ENCODE results near the gene INCENP.
"Not testable (repeated sequence)": the region's sequence is repeated elsewhere in the genome, so short reads cannot be mapped to it uniquely, and the experiment has no call there.

Gene INCENP

DNA sequence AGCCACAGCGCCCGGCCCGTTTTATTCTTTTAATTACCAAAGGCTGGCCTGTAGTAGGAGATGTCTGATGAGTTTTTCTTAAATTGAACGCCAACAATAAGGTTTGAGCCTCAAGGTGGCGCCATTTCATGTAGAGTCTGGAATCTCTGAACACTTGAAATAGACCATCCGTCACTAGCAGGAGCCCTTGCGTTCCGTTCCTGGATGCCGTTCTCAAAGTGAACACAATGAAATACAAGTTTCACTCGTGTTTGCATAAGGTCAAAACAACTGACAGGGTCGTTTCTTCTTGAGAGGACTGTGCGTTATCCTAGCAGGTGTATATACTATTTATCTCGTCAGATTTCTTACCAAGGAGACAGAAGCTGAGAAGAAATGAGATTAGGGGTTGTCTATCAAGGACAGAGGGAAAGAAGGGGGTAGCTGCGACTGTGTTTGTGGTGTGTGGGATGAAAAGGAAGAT lies 47.5 kb downstream of the INCENP start:
- DNase-seq (ENCODE audit: low spot score) = peak; percentile 65

DNA sequence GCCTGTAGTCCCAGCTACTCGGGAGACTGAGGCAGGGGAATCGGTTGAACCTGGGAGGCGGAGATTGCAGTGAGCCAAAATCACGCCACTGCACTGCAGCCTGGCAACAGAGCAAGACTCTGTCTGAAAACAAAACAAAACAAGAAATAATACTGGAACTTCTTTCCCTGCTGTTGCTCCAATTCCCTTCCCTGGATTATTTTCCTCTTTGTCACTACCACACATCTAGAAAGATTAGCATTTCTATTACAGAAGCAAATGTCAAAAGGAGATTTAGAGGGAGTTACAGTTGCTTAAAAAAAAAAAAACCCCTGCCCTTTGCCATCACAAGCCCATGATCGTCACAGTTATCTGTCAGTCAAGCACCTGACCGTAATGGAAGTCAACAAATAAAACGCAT lies 48.5 kb downstream of the INCENP start:
- no peak for DNase-seq (ENCODE audit: low spot score)

DNA sequence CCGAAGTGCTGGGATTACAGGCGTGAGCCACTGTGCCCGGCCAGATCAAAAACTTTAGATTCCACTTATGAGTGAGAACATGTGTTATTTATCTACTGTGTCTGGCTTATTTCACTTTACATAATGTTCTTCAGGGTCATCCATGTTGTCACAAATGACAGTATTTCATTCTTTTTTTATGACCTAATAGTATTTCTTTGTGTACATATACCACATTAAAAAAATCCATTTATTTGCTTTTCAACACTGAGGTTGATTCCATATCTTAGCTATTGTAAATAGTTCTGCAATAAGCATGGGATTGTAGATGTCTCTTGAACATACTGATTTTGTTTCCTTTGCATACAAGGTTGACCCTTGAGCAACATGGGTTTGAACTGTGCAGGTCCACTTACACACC lies 53.0 kb downstream of the INCENP start:
- DNase-seq (ENCODE audit: low spot score) = no peak

DNA sequence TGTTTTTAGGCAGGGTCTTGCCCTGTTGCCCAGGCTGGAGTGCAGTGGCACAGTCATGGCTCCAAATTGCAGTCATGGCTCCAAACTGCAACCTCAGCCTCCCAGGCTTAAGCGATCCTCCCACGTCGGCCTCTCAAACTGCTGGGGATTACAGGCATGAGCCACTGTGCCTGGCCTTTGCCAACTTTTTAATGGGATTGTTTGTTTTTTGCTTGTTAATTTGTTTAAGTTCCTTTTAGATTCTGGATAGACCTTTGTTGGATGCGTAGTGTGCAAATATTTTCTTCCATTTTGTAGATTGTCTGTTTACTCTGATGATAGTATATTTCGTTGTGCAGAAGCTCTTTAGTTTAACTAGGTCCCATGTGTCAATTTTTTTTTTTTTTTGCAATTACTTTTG lies 56.2 kb downstream of the INCENP start:
- DNase-seq (ENCODE audit: low spot score) = no peak

DNA sequence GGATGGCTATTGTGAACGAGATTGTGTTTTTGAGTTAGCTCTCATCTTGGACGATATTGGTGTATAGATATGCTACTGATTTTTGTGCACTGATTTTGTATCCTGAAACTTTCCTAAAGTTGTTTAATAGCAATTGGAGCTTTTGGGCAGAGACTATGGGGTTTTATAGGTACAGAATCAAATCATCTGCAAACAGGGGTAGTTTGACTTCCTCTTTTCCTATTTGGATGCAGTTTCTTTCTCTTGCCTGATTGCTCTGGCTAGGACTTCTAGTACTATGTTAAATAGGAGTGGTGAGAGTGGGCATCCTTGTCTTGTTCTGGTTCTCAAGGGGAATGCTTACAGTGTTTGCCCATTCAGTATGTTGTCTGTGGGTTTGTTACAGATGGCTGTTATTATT lies 57.3 kb downstream of the INCENP start:
- no peak for DNase-seq (ENCODE audit: low spot score)

DNA sequence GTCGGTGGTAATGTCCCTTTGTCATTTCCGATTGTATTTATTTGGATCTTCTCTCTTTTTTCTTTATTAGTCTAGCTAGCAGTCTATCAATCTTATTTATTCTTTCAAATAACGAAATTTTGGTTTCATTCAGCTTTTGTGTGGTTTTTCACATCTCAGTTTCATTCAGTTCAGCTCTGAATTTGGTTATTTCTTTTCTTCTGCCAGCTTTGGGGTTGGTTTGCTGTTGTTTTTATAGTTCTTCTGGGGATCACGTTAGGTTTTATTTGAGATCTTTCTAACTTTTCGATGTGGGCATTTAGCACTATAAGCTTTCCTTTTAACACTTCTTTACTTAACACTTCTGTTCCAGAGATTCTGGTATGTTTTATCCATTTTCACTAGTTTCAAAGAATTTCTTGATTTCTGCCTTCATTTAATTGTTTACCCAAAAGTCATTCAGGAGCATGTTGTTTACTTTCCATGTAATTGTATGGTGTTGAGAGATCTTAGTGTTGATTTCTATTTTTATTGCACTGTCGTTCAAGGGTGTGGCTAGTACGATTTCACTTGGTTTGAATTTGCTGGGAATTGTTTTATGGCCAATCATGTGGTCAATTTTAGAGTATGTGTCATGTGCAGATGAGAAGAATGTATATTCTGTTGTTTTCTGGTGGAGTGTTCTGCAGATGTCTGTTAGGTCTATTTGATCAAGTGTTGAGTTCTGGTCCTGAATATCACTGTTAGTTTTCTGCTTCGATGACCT lies 58.5 kb downstream of the INCENP start:
- DNase-seq (ENCODE audit: low spot score) = no peak

DNA sequence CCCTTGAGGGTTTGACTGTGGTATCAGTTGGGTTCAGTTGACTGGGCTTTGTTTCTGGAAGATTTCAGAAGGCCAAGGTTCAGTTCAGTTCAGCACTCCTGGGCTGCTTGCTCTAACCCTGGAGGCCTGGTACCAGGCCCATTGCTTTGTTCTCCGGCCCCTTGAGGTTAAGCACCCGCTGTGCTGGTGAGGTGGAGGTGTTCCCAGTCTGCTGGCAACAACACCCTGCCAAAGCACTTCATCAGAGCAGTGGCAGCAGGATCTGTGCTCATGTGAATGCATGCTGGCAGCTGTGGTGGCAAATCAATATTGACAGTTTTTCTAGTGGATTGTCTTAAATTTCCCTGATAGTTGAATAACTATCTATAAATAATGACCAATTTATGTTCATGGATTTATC lies 62.4 kb downstream of the INCENP start:
- DNase-seq (ENCODE audit: low spot score) = no peak

DNA sequence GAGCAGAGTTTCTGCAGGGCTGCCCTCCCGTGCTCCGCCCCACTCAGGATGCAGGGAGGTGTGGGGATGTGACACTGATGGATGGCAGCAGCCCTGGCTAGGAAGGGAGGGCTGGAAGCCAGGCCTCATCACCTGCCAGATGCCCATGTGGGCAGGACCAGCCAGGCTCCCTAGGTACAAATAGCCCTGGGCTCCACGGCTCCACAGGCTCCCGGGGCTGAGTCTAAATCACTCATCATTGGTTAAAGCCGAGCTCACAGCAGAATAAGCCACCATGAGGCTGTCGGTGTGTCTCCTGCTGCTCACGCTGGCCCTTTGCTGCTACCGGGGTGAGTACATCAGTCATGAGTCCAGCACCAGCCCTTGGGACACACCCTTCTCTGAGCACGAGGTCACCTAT lies 66.2 kb downstream of the INCENP start, which contains the start of gene SCGB1D1:
TSS of gene SCGB1D1 (plus strand) at position 206 of the 400 bp plus-strand sequence. CDS start at position 275, 69 bp downstream.
- DNase-seq (ENCODE audit: low spot score) = no peak

DNA sequence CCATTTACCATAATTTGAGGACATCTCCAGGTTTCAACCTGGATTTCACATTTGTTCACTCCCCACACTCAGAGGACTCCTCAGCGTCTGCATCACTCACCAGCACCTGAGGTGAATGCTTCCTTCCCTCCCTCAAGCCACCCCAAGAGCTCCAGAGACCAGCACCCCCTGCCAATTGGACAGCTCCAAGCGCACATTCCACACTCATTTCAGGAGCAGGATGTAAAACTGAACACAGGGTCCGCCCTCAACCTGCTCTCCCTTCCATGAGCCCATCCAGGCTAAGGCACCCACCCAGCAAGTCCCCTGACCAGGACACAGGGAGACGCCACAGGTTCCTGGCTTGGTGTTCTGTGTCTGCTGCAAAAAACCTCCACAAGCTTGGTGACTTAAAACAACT lies 70.1 kb downstream of the INCENP start:
- DNase-seq (ENCODE audit: low spot score) = no peak

DNA sequence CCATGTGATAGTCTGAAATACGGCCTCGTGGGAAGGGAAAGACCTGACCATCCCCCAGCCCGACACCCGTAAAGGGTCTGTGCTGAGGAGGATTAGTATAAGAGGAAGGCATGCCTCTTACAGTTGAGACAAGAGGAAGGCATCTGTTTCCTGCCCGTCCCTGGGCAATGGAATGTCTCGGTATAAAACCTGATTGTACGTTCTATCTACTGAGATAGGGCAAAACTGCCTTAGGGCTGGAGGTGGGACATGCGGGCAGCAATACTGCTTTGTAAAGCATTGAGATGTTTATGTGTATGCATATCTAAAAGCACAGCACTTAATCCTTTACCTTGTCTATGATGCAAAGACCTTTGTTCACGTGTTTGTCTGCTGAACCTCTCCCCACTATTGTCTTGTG lies 71.2 kb downstream of the INCENP start:
- DNase-seq (ENCODE audit: low spot score) = not testable (repeated sequence)

DNA sequence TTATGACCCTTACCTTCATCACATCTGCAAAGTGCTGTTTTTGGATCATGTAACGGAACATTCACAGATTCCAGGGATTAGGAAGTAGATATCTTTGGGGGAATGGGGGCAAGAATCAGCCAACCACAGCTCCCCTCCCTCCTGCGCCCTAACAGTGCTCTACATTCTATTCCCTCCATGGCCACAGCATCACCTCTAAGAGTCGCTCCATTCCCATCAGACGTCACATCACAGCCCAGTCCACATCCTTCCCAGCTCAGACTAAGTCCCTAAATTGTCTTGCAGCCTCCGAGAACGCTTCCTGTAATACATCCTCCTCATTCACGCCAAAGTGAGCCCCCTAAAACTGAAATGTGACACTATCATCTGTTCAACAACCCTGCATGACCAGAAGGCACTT lies 72.1 kb downstream of the INCENP start:
- no peak for DNase-seq (ENCODE audit: low spot score)

DNA sequence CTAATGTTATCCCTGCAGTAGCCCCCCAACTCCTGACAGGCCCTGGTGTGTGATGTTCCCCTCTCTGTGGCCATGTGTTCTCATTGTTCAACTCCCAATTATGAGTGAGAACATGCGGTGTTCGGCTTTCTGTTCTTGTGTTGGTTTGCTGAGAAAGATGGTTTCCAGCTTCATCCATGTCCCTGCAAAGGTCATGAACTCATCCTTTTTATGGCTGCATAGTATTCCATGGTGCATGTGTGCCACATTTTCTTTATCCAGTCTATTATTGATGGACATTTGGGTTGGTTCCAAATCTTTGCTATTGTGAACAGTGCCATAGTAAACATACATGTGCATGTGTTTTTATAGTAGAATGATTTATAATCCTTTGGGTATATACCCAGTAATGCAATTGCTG lies 73.6 kb downstream of the INCENP start:
- not testable (repeated sequence) for DNase-seq (ENCODE audit: low spot score)

DNA sequence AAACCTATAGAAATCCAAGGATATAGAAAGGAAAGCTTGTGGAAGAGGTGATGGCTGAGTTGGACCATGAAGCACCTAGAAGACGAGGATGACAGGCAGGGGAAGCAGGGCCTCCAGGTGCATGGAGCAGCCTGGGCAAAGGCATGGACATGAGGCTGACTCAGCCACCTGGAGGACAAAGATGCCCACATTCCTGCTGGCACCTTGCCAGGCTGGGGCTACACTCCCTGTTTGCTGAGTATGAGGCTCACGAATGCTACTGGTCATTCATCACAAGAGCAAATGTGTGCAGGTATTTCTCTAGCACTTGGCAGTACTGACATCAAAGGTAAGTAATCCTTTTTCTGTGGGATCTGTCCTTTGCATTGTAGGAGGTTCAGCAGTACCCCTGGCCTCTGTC lies 77.6 kb downstream of the INCENP start:
- DNase-seq (ENCODE audit: low spot score) = no peak
